HepG2 (cell line): ENCODE data around the gene VEGFA. TPM values are rescaled to one million over a fixed set of nuclear protein-coding genes. Genes with fewer than 3 reads are reported as not detected.

ENCODE experiments used
- CEBPB ChIP-seq: IDR thresholded peaks from 2 replicates; pipeline ENCODE4 v1.6.1; 2011; ENCODE audit warnings: low read depth, low read length, improper control_type of control experiment, borderline replicate concordance
- ISX ChIP-seq: sonication (generic); formaldehyde crosslinking; conservative IDR thresholded peaks from 2 replicates; pipeline ENCODE4 v1.5.0; 2020; ENCODE audit warnings: missing genetic modification reagents
- JDP2 ChIP-seq: sonication (generic); formaldehyde crosslinking; IDR thresholded peaks from 2 replicates; pipeline ENCODE4 v1.8.1; 2022; ENCODE audit warnings: missing genetic modification reagents, borderline replicate concordance
- KLF15 ChIP-seq: sonication (generic); formaldehyde crosslinking; IDR thresholded peaks from 2 replicates; pipeline ENCODE4 v1.8.1; 2023; ENCODE audit warnings: borderline replicate concordance, mild to moderate bottlenecking, inconsistent platforms, missing genetic modification reagents, mixed read lengths
- MAFK ChIP-seq, 2 experiments: IDR thresholded peaks in 1 of 2; conservative IDR thresholded peaks in 1 of 2; 2 replicates each; pipeline ENCODE4 v1.6.1; 2011; ENCODE audit warnings: improper control_type of control experiment in 2 of 2, low read length in 2 of 2
- MED1 ChIP-seq: sonication (generic); formaldehyde crosslinking; IDR thresholded peaks from 2 replicates; pipeline ENCODE4 v1.4.0; 2020; ENCODE audit warnings: missing genetic modification reagents
- MIER2 ChIP-seq: IDR thresholded peaks from 2 replicates; pipeline ENCODE4 v1.6.1; 2016; ENCODE audit warnings: missing biosample characterization, missing genetic modification reagents
- NR2F1 ChIP-seq, 2 experiments: fragments of 450-650 bp in 1 of 2; formaldehyde crosslinking in 1 of 2; IDR thresholded peaks; 2 replicates each; pipeline versions ENCODE4 v1.5.0 to v1.6.1; 2016 to 2020; ENCODE audit warnings: mild to moderate bottlenecking in 1 of 2, missing compliant biosample characterization in 1 of 2, missing genetic modification reagents in 1 of 2, moderate library complexity in 1 of 2
- RXRB ChIP-seq: IDR thresholded peaks from 2 replicates; pipeline ENCODE4 v1.6.1; 2016; ENCODE audit warnings: borderline replicate concordance, missing genetic modification reagents, missing compliant biosample characterization
- U2AF1 ChIP-seq: fragments of 200-400 bp; formaldehyde crosslinking; optimal IDR thresholded peaks from 2 replicates; pipeline ENCODE3; 2017; ENCODE audit warnings: mild to moderate bottlenecking, low read depth, low read length
- YEATS2 ChIP-seq: sonication (generic); formaldehyde crosslinking; IDR thresholded peaks from 2 replicates; pipeline ENCODE4 v1.4.0; 2020; ENCODE audit warnings: missing genetic modification reagents, borderline replicate concordance
- ZBTB8A ChIP-seq: sonication (generic); formaldehyde crosslinking; IDR thresholded peaks from 2 replicates; pipeline ENCODE4 v1.4.0; 2020; ENCODE audit warnings: mild to moderate bottlenecking, low read depth, missing genetic modification reagents, borderline replicate concordance
- ZC3H4 ChIP-seq: sonication (generic); formaldehyde crosslinking; IDR thresholded peaks from 2 replicates; pipeline ENCODE4 v1.4.0; 2020; ENCODE audit warnings: missing genetic modification reagents, borderline replicate concordance
- ZNF143 ChIP-seq: sonication (generic); formaldehyde crosslinking; IDR thresholded peaks from 2 replicates; pipeline ENCODE4 v1.4.0; 2020; ENCODE audit warnings: missing genetic modification reagents
- ZNF17 ChIP-seq: sonication (generic); formaldehyde crosslinking; IDR thresholded peaks from 2 replicates; pipeline ENCODE4 v1.5.0; 2020; ENCODE audit warnings: mild to moderate bottlenecking, missing genetic modification reagents
- ZNF543 ChIP-seq: sonication (generic); formaldehyde crosslinking; IDR thresholded peaks from 2 replicates; pipeline ENCODE4 v1.4.0; 2020; ENCODE audit warnings: mild to moderate bottlenecking, missing genetic modification reagents
- ZNF552 ChIP-seq: sonication (generic); formaldehyde crosslinking; IDR thresholded peaks from 2 replicates; pipeline ENCODE4 v1.9.0; 2022; ENCODE audit warnings: missing genetic modification reagents, mild to moderate bottlenecking, borderline replicate concordance
- ZNF672 ChIP-seq: sonication (generic); formaldehyde crosslinking; IDR thresholded peaks from 2 replicates; pipeline ENCODE4 v1.8.1; 2022; ENCODE audit warnings: missing genetic modification reagents
- ZNF800 ChIP-seq: sonication (generic); formaldehyde crosslinking; IDR thresholded peaks from 2 replicates; pipeline ENCODE4 v1.4.0; 2020; ENCODE audit warnings: missing genetic modification reagents
- ZNF841 ChIP-seq: sonication (generic); formaldehyde crosslinking; IDR thresholded peaks from 2 replicates; pipeline ENCODE4 v1.8.1; 2023; ENCODE audit warnings: missing genetic modification reagents, borderline replicate concordance
- polyA plus RNA-seq, 8 experiments: library from polyadenylated mRNA; depleted of rRNA in 3 of 8; stranded (reverse) in 7 of 8; unstranded in 1 of 8; fragments of >200 nt; fragmentation: Illumina TruSeq in 4 of 8; extraction: Trizol in 4 of 8; gene quantifications; 2 replicates each; pipeline versions ENCODE4 v1.2.1 to v1.2.3, GENCODE V29; 2011 to 2016; ENCODE audit warnings: low read depth in 4 of 8, missing spikeins in 1 of 8, mixed read lengths in 1 of 8; ENCODE audit not compliant: insufficient read depth in 1 of 8
- total RNA-seq, 5 experiments: library from RNA; depleted of rRNA; stranded (reverse); fragments of >200 nt; fragmentation: Illumina TruSeq; extraction: Trizol; gene quantifications; 2 replicates each; pipeline ENCODE4 v1.2.3, GENCODE V29; 2016; ENCODE audit warnings: low read depth in 1 of 5
- TF ChIP-seq, protein P1 (sequence below): sonication (generic); formaldehyde crosslinking; IDR thresholded peaks from 2 replicates; pipeline ENCODE4 v1.4.0; 2020; ENCODE audit warnings: missing genetic modification reagents
- TF ChIP-seq, protein P2 (sequence below): sonication (generic); formaldehyde crosslinking; IDR thresholded peaks from 2 replicates; pipeline ENCODE4 v1.8.1; 2023; ENCODE audit warnings: mild to moderate bottlenecking, missing genetic modification reagents

Gene VEGFA
- total and polyA plus RNA-seq, 2 of the 13 experiments (the other 11 are each of a cell fraction or from before 2014, with no cell fraction given) = 68.1 to 629 TPM

- TF ChIP-seq JDP2 (no peak), MAFK (conservative IDR thresholded peaks at IDR 0.05 in 1 of 2, IDR thresholded peaks at IDR 0.05 in 1 of 2; ENCODE audit: low read length in 2 of 2) (no peak), MED1 (peak; percentile 3; the same call in 1 of the 2 replicates), ZNF841 (CRISPR knock-in tag) (no peak), ISX (no peak), ZNF800 (peak; percentile 70), YEATS2 (CRISPR knock-in tag) (0 out of 2 replicates have a peak, but pooled peaks have one; percentile 6), KLF15 (CRISPR knock-in tag) (0 out of 2 replicates have a peak, but pooled peaks have one; percentile 24), NR2F1 (CRISPR knock-in tag; IDR thresholded peaks at IDR 0.05) (0 out of 4 replicates have a peak, but pooled peaks of 1 of the 2 experiments have one; percentile 14), ZNF17 (0 out of 2 replicates have a peak, but pooled peaks have one; percentile 17), ZNF672 (CRISPR knock-in tag) (0 out of 2 replicates have a peak, but pooled peaks have one; percentile 5), MIER2 (no peak), CEBPB (peak; percentile 17; the same call in 1 of the 2 replicates), U2AF1 (peak; percentile 39), ZC3H4 (peak; percentile 18; the same call in 1 of the 2 replicates), ZNF143 (CRISPR knock-in tag) (no peak), RXRB (CRISPR knock-in tag) (no peak), ZNF552 (no peak), ZNF543 (CRISPR knock-in tag) (0 out of 2 replicates have a peak, but pooled peaks have one; percentile 38), ZBTB8A (CRISPR knock-in tag) (peak; percentile 93; the same call in 1 of the 2 replicates)
- TF ChIP-seq, protein P1, sequence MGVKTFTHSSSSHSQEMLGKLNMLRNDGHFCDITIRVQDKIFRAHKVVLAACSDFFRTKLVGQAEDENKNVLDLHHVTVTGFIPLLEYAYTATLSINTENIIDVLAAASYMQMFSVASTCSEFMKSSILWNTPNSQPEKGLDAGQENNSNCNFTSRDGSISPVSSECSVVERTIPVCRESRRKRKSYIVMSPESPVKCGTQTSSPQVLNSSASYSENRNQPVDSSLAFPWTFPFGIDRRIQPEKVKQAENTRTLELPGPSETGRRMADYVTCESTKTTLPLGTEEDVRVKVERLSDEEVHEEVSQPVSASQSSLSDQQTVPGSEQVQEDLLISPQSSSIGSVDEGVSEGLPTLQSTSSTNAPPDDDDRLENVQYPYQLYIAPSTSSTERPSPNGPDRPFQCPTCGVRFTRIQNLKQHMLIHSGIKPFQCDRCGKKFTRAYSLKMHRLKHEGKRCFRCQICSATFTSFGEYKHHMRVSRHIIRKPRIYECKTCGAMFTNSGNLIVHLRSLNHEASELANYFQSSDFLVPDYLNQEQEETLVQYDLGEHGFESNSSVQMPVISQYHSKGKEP (CRISPR knock-in tag) = no peak
- TF ChIP-seq, protein P2, sequence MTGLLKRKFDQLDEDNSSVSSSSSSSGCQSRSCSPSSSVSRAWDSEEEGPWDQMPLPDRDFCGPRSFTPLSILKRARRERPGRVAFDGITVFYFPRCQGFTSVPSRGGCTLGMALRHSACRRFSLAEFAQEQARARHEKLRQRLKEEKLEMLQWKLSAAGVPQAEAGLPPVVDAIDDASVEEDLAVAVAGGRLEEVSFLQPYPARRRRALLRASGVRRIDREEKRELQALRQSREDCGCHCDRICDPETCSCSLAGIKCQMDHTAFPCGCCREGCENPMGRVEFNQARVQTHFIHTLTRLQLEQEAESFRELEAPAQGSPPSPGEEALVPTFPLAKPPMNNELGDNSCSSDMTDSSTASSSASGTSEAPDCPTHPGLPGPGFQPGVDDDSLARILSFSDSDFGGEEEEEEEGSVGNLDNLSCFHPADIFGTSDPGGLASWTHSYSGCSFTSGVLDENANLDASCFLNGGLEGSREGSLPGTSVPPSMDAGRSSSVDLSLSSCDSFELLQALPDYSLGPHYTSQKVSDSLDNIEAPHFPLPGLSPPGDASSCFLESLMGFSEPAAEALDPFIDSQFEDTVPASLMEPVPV (CRISPR knock-in tag) = peak; percentile 39; the same call in 1 of the 2 replicates
Observed at GRCh38 chr6:43771858-43772680, 2.1 kb downstream of the VEGFA start (continued).
